A549 (cell line): ENCODE results near the gene RSRC2. TPM values are rescaled to one million over a fixed set of nuclear protein-coding genes. Genes with fewer than 3 reads are reported as not detected.
"Not testable (repeated sequence)": the region's sequence is repeated elsewhere in the genome, so short reads cannot be mapped to it uniquely, and the experiment has no call there.

Experiments
- ATAC-seq, 2 experiments: fragments of 200-7000 bp in 1 of 2; fragments of >200 bp in 1 of 2; cut with Nextera tagmentation in 1 of 2; cut with Tn5 transposase in 1 of 2; 3 replicates each; pipeline versions ENCODE4 v1.8.0 to v1.9.1; 2018 to 2020; ENCODE audit warnings: mild to moderate bottlenecking in 1 of 2, moderate library complexity in 1 of 2
- CTCF ChIA-PET: fragments of 300-600 bp; sonication (Branson Sonifier 250); formaldehyde crosslinking; extraction: SDS; loops from one replicate; lab custom pipeline; 2021; ENCODE audit warnings: antibody characterized with exemption, inconsistent platforms; lab: Yijun Ruan, JAX
- POLR2A ChIA-PET: fragments of 350-600 bp; formaldehyde crosslinking; extraction: SDS; loops from one replicate; lab custom pipeline; 2021; ENCODE audit warnings: antibody characterized with exemption, inconsistent platforms; lab: Yijun Ruan, JAX
- DNase-seq, 2 experiments: peaks; one replicate each; pipeline versions ENCODE4 v3.0.0 to v3.0.0-alpha.2; 2011 to 2016; ENCODE audit warnings: low read depth in 1 of 2, low spot score in 1 of 2
- FAIRE-seq: peaks from 2 replicates; lab custom pipeline; 2011; peaks lifted over from hg19 to GRCh38; lab: Jason Lieb, UNC
- H3K27ac ChIP-seq, 2 experiments: fragments of >200 bp; sonication (Bioruptor Twin); formaldehyde crosslinking; 3 replicates each; pipeline ENCODE4 v1.5.1; 2016 to 2017
- H3K4me1 ChIP-seq: fragments of >200 bp; sonication (Bioruptor Twin); formaldehyde crosslinking; 3 replicates; pipeline ENCODE4 v1.6.1; 2016
- H3K4me2 ChIP-seq: fragments of >200 bp; sonication (Bioruptor Twin); formaldehyde crosslinking; 3 replicates; pipeline ENCODE4 v1.6.1; 2016
- H3K4me3 ChIP-seq: fragments of >200 bp; sonication (Bioruptor Twin); formaldehyde crosslinking; 3 replicates; pipeline ENCODE4 v1.5.1; 2016
- H3K9me3 ChIP-seq: fragments of >200 bp; sonication (Bioruptor Twin); formaldehyde crosslinking; 3 replicates; pipeline ENCODE4 v1.6.1; 2016
- BCL3 ChIP-seq: fragments of >200 bp; sonication (Bioruptor Twin); formaldehyde crosslinking; IDR thresholded peaks from 3 replicates; pipeline ENCODE4 v1.6.1; 2016
- BHLHE40 ChIP-seq: IDR thresholded peaks from 2 replicates; pipeline ENCODE4 v1.6.1; 2012; ENCODE audit warnings: low read depth, low read length, inconsistent platforms
- CHD2 ChIP-seq: fragments of 150-350 bp; IDR thresholded peaks from 2 replicates; pipeline ENCODE4 v1.6.1; 2014; ENCODE audit warnings: low read length; ENCODE audit not compliant: partially characterized antibody
- E2F6 ChIP-seq: IDR thresholded peaks from 2 replicates; pipeline ENCODE4 v1.6.1; 2012; ENCODE audit warnings: low read depth, borderline replicate concordance
- ESRRA ChIP-seq: fragments of 150-350 bp; IDR thresholded peaks from 2 replicates; pipeline ENCODE4 v1.6.1; 2014; ENCODE audit warnings: mild to moderate bottlenecking, low read length, borderline replicate concordance
- FOSB ChIP-seq: fragments of 250-450 bp; sonication (Bioruptor Pico); IDR thresholded peaks from 2 replicates; pipeline ENCODE4 v1.5.0; 2020; ENCODE audit warnings: mild to moderate bottlenecking, moderate library complexity
- GATA3 ChIP-seq: IDR thresholded peaks from 2 replicates; pipeline ENCODE4 v1.6.1; 2012; ENCODE audit warnings: borderline replicate concordance
- HDAC2 ChIP-seq: fragments of 200-600 bp; sonication (generic); IDR thresholded peaks from 2 replicates; pipeline ENCODE4 v1.6.1; 2016
- HOXA7 ChIP-seq: fragments of 250-450 bp; sonication (Bioruptor Pico); IDR thresholded peaks from 2 replicates; pipeline ENCODE4 v1.5.0; 2020; ENCODE audit warnings: mild to moderate bottlenecking, moderate library complexity
- JUN ChIP-seq, 2 experiments: fragments of >200 bp; sonication (Bioruptor Twin); formaldehyde crosslinking; IDR thresholded peaks; 2 replicates in 1 of 2; 3 replicates in 1 of 2; pipeline ENCODE4 v1.6.1; 2016 to 2017
- JUNB ChIP-seq: fragments of >200 bp; sonication (Bioruptor Twin); formaldehyde crosslinking; IDR thresholded peaks from 2 replicates; pipeline ENCODE4 v1.6.1; 2016
- RAD21 ChIP-seq, 2 experiments: fragments of >200 bp in 1 of 2; sonication (Bioruptor Twin) in 1 of 2; formaldehyde crosslinking in 1 of 2; IDR thresholded peaks in 1 of 2; conservative IDR thresholded peaks in 1 of 2; 2 replicates in 1 of 2; 3 replicates in 1 of 2; pipeline ENCODE4 v1.6.1; 2012 to 2018; ENCODE audit warnings: inconsistent platforms in 1 of 2
- SMC3 ChIP-seq: fragments of >200 bp; sonication (Bioruptor Twin); formaldehyde crosslinking; IDR thresholded peaks from 3 replicates; pipeline ENCODE4 v1.6.1; 2018; ENCODE audit warnings: inconsistent platforms
- SREBF2 ChIP-seq: fragments of 450-650 bp; IDR thresholded peaks from 2 replicates; pipeline ENCODE4 v1.6.1; 2014; ENCODE audit warnings: mild to moderate bottlenecking, moderate library complexity
- ZNF302 ChIP-seq: fragments of 250-450 bp; sonication (Bioruptor Pico); IDR thresholded peaks from 2 replicates; pipeline ENCODE4 v1.9.0; 2021; ENCODE audit warnings: inconsistent platforms, mild to moderate bottlenecking, moderate library complexity
- ZSCAN20 ChIP-seq: fragments of 250-450 bp; sonication (Bioruptor Pico); IDR thresholded peaks from 2 replicates; pipeline ENCODE4 v1.8.0; 2022; ENCODE audit warnings: mild to moderate bottlenecking, moderate library complexity
- WGBS: methylation state at CpG from one replicate; pipeline ENCODE4 v1.1.6; 2017; ENCODE audit errors: missing lambda C conversion rate; 5-methylcytosine and 5-hydroxymethylcytosine counted together
- polyA plus RNA-seq, 4 experiments: library from polyadenylated mRNA; depleted of rRNA in 3 of 4; stranded (reverse); fragments of >200 nt; fragmentation: RNase III in 1 of 4; extraction: RNeasy Plus Mini Kit Qiagen cat#74134 plus additional on column Dnase treatment in 1 of 4; gene quantifications; 2 replicates in 3 of 4; 3 replicates in 1 of 4; pipeline ENCODE4 v1.2.3, GENCODE V29; 2011 to 2017
- TF ChIP-seq, protein P1 (sequence below): IDR thresholded peaks from 2 replicates; pipeline ENCODE4 v1.6.1; 2012
- TF ChIP-seq, protein P2 (sequence below): fragments of 150-350 bp; IDR thresholded peaks from 2 replicates; pipeline ENCODE4 v1.6.1; 2014; ENCODE audit warnings: low read depth, mild to moderate bottlenecking, low read length

The RSRC2 gene
- polyA plus RNA-seq, 2 of the 4 experiments (the other 2 are of a cell fraction), result 72.8 to 83.3 TPM

- peak; percentile 95 for TF ChIP-seq BCL3
- peak; percentile 91 to 99 for TF ChIP-seq JUN (IDR thresholded peaks at IDR 0.05)
Observed at GRCh38 chr12:122526683-122527477, at the start of gene RSRC2, which contains the start of gene KNTC1 (continued).

DNA sequence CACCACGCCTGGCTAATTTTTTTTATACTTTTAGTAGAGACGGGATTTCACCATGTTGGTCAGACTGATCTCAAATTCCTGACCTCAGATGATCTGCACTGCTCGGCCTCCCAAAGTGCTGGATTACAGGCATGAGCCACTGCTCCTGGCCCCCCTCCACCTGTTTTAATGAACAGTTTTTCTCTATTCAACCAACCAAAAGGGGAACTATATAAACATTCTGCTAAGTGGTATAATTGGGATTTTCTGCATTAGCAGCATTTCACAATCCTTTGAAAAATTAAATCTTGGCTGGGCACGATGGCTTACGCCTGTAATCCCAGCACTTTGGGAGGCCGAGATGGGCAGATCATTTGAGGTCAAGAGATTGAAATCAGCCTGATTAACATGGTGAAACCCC is 45.1 kb upstream of the RSRC2 start:
- DNase-seq (no peak), FAIRE-seq (no peak), ATAC-seq (no peak)
- no peak overlapping the region for H3K4me2 ChIP-seq
- no peak overlapping the region for H3K27ac ChIP-seq
- POLR2A ChIA-PET, result no interaction called here
- CTCF ChIA-PET, result no interaction called here
- H3K4me3 ChIP-seq, result no peak overlapping the region
- TF ChIP-seq GATA3, result no peak
- no peak for TF ChIP-seq ZSCAN20 (CRISPR knock-in tag)
- TF ChIP-seq HDAC2, result no peak
- no peak for TF ChIP-seq SMC3
- no peak for TF ChIP-seq ZNF302 (CRISPR knock-in tag)
- TF ChIP-seq CHD2, result no peak
- no peak for TF ChIP-seq HOXA7 (CRISPR knock-in tag)
- no peak for TF ChIP-seq SREBF2
- no peak for TF ChIP-seq ESRRA
- TF ChIP-seq FOSB (CRISPR knock-in tag), result no peak
- TF ChIP-seq E2F6, result no peak
- TF ChIP-seq, protein P1, sequence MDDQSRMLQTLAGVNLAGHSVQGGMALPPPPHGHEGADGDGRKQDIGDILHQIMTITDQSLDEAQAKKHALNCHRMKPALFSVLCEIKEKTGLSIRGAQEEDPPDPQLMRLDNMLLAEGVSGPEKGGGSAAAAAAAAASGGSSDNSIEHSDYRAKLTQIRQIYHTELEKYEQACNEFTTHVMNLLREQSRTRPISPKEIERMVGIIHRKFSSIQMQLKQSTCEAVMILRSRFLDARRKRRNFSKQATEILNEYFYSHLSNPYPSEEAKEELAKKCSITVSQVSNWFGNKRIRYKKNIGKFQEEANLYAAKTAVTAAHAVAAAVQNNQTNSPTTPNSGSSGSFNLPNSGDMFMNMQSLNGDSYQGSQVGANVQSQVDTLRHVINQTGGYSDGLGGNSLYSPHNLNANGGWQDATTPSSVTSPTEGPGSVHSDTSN, result no peak
- no peak for TF ChIP-seq RAD21 (conservative IDR thresholded peaks at IDR 0.05 in 1 of 2, IDR thresholded peaks at IDR 0.05 in 1 of 2)
- 89% methylated on average over 6 of the region's 6 CpGs for WGBS
- H3K4me1 ChIP-seq, result no peaks in the 10 kb centered on the region
- H3K9me3 ChIP-seq, result no peaks in the 10 kb centered on the region

DNA sequence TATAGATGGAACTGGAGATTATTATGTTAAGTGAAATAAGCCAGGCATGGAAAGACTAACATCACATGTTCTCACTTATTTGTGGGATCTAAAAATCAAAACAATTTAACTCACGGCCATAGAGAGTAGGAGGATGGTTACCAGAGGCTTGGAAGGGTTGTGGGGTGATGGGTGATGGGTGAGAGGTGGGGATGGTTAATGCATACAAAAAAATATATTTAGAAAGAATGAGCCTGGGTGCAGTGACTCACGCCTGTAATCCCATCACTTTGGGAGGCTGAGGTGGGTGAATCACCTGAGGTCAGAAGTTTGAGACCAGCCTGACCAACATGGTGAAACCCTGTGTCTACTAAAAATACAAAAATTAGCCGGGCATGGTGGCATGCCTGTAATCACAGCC is 43.3 kb upstream of the RSRC2 start:
- CTCF ChIA-PET, H3K4me3 ChIP-seq, H3K27ac ChIP-seq, H3K4me1 ChIP-seq, FAIRE-seq, DNase-seq, H3K4me2 ChIP-seq, ATAC-seq, H3K9me3 ChIP-seq: not testable (repeated sequence)
- POLR2A ChIA-PET, result interaction anchor here (0.6 kb wide), 1 partner anchor 88 kb away, joined by 3 read pairs; no protein-coding TSS in a partner anchor
- 69% methylated on average over 3 of the region's 3 CpGs for WGBS

GRCh38 chr12:122569288-122569687 is 42.6 kb upstream of the RSRC2 start:
- CTCF ChIA-PET, result interaction anchor here (0.7 kb wide), 1 partner anchor 14 kb away, joined by 3 read pairs; no protein-coding TSS in a partner anchor
- H3K9me3 ChIP-seq, result no peaks in the 10 kb centered on the region
- TF ChIP-seq JUNB, result no peak
- TF ChIP-seq, protein P2, sequence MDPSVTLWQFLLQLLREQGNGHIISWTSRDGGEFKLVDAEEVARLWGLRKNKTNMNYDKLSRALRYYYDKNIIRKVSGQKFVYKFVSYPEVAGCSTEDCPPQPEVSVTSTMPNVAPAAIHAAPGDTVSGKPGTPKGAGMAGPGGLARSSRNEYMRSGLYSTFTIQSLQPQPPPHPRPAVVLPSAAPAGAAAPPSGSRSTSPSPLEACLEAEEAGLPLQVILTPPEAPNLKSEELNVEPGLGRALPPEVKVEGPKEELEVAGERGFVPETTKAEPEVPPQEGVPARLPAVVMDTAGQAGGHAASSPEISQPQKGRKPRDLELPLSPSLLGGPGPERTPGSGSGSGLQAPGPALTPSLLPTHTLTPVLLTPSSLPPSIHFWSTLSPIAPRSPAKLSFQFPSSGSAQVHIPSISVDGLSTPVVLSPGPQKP, result no peak
- TF ChIP-seq BHLHE40, result no peak
- TF ChIP-seq, all 56 proteins: peak for 0
- no peak overlapping the region for H3K27ac ChIP-seq
- POLR2A ChIA-PET, result interaction anchor here (0.6 kb wide), 1 partner anchor 88 kb away, joined by 3 read pairs; no protein-coding TSS in a partner anchor
- WGBS, result 98% methylated on average over 5 of the region's 5 CpGs
- H3K4me1 ChIP-seq, result no peaks in the 10 kb centered on the region
- no peak for FAIRE-seq
- H3K4me3 ChIP-seq, result no peak overlapping the region
- no peak for DNase-seq
- no peak for ATAC-seq
- H3K4me2 ChIP-seq, result no peak overlapping the region

- not testable (repeated sequence) for H3K27ac ChIP-seq, H3K4me2 ChIP-seq, DNase-seq, H3K4me1 ChIP-seq, FAIRE-seq, H3K4me3 ChIP-seq, ATAC-seq, H3K9me3 ChIP-seq
- WGBS, result 93% methylated on average over 5 of the region's 5 CpGs
- ChIA-PET CTCF (interaction anchor here (1.1 to 1.2 kb wide), 3 partner anchors 9 to 83 kb away, joined by 3 read pairs; no protein-coding TSS in a partner anchor), POLR2A (interaction anchor here (0.7 kb wide), 1 partner anchor 108 kb away, joined by 6 read pairs; no protein-coding TSS in a partner anchor)
Observed at GRCh38 chr12:122566816-122567215, 40.1 kb upstream of the RSRC2 start.
